NCI-H2227 treated with DMSO at 0.1 percent for 48 hours (cell line): Measurements from ENCODE around the gene STK4.

Experiments
- DNase-seq: peaks from one replicate; lab custom pipeline; 2025; lab: John Stamatoyannopoulos, UW

STK4 gene

GRCh38 chr20:45087097-45087790 lies 120.9 kb downstream of the STK4 start:
- no peak for DNase-seq

GRCh38 chr20:45087814-45088213 lies 121.5 kb downstream of the STK4 start:
- no peak for DNase-seq

GRCh38 chr20:45088247-45088646 lies 121.9 kb downstream of the STK4 start:
- no peak for DNase-seq

- DNase-seq, result no peak
These were observed 124.2 kb downstream of the STK4 start for GRCh38 chr20:45090481-45090880.

- no peak for DNase-seq
These were observed 125.1 kb downstream of the STK4 start for GRCh38 chr20:45091366-45091765.

- DNase-seq, result no peak
These were observed 126.6 kb downstream of the STK4 start for GRCh38 chr20:45092898-45093297.

GRCh38 chr20:45094201-45094600 lies 127.9 kb downstream of the STK4 start:
- no peak for DNase-seq

- DNase-seq, result no peak
These were observed 128.7 kb downstream of the STK4 start for GRCh38 chr20:45094864-45095574.

- DNase-seq, result no peak
These were observed 129.5 kb downstream of the STK4 start for GRCh38 chr20:45095805-45096238.

- no peak for DNase-seq
These were observed 130.5 kb downstream of the STK4 start for GRCh38 chr20:45096781-45097180.

GRCh38 chr20:45097485-45098102 lies 131.3 kb downstream of the STK4 start:
- DNase-seq, result no peak

- no peak for DNase-seq
These were observed 131.9 kb downstream of the STK4 start for GRCh38 chr20:45098103-45098773.

- DNase-seq, result peak; percentile 41
These were observed 134.4 kb downstream of the STK4 start, which contains the start of gene KCNS1 for GRCh38 chr20:45100563-45101245. Gene KCNS1, minus strand, starts transcription at chr20:45101127. Its CDS starts 1,891 bp downstream, at chr20:45099236.

- no peak for DNase-seq
These were observed 135.1 kb downstream of the STK4 start for GRCh38 chr20:45101333-45101850.

- no peak for DNase-seq
These were observed 136.8 kb downstream of the STK4 start for GRCh38 chr20:45103072-45103471.

- no peak for DNase-seq
These were observed 138.5 kb downstream of the STK4 start for GRCh38 chr20:45104786-45105185.

- no peak for DNase-seq
These were observed 139.0 kb downstream of the STK4 start for GRCh38 chr20:45105317-45105716.

- no peak for DNase-seq
These were observed 143.3 kb downstream of the STK4 start for GRCh38 chr20:45109634-45110033.

- DNase-seq, result no peak
These were observed 144.0 kb downstream of the STK4 start for GRCh38 chr20:45110301-45110700.

- no peak for DNase-seq
These were observed 145.0 kb downstream of the STK4 start for GRCh38 chr20:45111285-45111684.

GRCh38 chr20:45111799-45112471 lies 145.6 kb downstream of the STK4 start:
- no peak for DNase-seq
